ENCODE measurements around the gene KCNAB2.

KCNAB2 gene

DNA sequence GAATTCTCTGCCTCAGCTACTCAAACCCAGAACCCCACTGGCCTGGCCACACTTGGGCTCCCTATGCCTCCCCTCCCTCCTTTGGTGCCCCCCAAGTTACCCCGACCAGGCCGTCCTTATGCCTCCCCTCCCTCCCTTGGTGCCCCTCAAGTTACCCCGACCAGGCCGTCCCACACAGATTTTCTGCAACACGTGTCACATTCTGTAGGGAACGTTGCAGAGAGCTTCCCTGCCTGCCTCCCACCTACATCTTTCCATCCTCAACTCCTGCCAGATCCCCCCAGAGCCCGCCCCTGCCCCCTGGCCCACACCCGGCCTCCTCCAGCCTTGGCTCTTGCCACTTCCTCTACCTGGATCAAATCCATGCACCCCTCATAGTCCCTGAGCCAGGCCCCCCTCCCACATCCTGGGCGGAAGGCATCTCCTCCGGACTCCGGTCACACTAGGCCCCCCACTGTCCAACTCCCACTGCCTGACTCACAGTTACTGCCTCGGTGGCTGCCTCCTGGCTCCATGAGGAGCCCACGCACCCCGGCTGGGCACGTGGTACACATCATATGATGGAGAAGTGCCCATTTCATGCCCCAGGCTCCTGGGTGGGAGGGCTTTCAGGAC is 41.2 kb downstream of the KCNAB2 start:
- Histone ChIP-seq H3K9ac (ENCODE audit: low read depth, low read length) (no peak overlapping the region), H3K27me3 (ENCODE audit: insufficient read depth, low read length) (no peaks in the 10 kb centered on the region), H3K27ac (ENCODE audit: low read length) (no peak overlapping the region), H3K9me3 (ENCODE audit: insufficient read depth, low read depth, low read length) (no peaks in the 10 kb centered on the region), H3K36me3 (ENCODE audit: insufficient read depth, low read depth, low read length) (no peaks in the 10 kb centered on the region), H3K4me3 (ENCODE audit: low read length) (no peak overlapping the region), H3K4me1 (ENCODE audit: insufficient read depth, low read length) (peaks cover 3% of the 10 kb centered on the region; the same call in 1 of the 2 replicates)

DNA sequence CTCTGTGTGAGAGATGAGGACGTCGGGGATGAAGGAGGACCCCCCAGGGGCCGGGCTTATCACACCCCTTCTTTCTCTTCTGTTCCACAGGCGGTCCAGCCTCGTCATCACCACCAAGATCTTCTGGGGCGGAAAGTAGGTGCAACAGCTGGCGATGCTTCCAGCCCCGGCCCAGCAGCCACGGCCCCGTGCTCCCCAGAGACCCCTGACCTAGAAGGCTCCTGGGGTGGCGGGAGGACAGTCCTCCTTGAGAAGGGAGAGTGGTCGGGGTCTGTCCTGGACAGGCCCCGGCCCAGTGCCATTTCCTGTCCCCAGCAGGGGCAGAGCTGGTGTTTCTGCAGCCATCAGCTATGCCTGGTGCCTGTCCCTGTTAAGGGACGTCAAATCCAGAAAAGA is 41.7 kb downstream of the KCNAB2 start:
- H3K9ac ChIP-seq (ENCODE audit: low read depth, low read length), result no peak overlapping the region
- H3K27me3 ChIP-seq (ENCODE audit: insufficient read depth, low read length), result no peaks in the 10 kb centered on the region
- peaks cover 3% of the 10 kb centered on the region; the same call in 1 of the 2 replicates for H3K4me1 ChIP-seq (ENCODE audit: insufficient read depth, low read length)
- no peak overlapping the region for H3K4me3 ChIP-seq (ENCODE audit: low read length)
- H3K27ac ChIP-seq (ENCODE audit: low read length), result no peak overlapping the region
- H3K36me3 ChIP-seq (ENCODE audit: insufficient read depth, low read depth, low read length), result no peaks in the 10 kb centered on the region
- H3K9me3 ChIP-seq (ENCODE audit: insufficient read depth, low read depth, low read length), result no peaks in the 10 kb centered on the region

DNA sequence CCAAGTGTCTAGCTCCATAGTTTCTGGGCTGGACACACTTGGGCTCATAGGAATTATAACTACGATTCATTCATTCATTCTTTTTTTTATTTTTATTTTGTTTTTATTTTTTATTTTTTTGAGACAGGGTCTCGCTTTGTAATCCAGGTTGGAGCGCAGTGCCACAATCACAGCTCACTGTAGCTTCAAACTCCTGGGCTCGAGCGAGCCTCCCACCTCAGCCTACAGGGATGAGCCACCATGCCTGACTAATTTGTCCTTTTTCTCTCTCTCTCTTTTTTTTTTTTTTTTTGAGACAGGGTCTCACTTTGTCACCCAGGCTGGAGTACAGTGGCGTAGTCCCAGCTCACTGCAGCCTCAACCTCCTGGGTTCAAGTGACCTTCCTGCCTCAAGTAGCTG is 42.3 kb downstream of the KCNAB2 start:
- Histone ChIP-seq H3K9ac (ENCODE audit: low read depth, low read length) (no peak overlapping the region), H3K27me3 (ENCODE audit: insufficient read depth, low read length) (no peaks in the 10 kb centered on the region), H3K4me3 (ENCODE audit: low read length) (no peak overlapping the region), H3K9me3 (ENCODE audit: insufficient read depth, low read depth, low read length) (no peaks in the 10 kb centered on the region), H3K4me1 (ENCODE audit: insufficient read depth, low read length) (peaks cover 3% of the 10 kb centered on the region; the same call in 1 of the 2 replicates), H3K27ac (ENCODE audit: low read length) (no peak overlapping the region), H3K36me3 (ENCODE audit: insufficient read depth, low read depth, low read length) (no peaks in the 10 kb centered on the region)

DNA sequence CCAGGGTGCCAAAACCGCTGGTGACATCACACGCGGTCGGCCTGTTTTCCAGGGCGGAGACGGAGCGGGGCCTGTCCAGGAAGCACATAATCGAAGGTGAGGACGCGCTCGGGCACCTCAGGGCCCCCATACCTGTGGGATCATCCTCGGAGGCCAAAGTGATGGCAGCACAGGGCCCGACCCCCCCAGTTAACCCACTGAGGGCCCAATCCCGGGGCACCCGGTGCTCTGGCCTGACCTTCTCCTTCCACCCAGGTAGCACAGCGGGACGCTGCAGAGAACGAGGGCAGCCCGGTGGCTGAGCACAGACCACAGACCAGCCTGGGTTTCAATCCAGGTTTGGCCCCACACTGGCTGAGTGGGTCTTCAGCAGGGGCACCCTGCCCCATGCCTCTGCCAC is 43.3 kb downstream of the KCNAB2 start:
- Histone ChIP-seq H3K27me3 (ENCODE audit: insufficient read depth, low read length) (no peaks in the 10 kb centered on the region), H3K4me1 (ENCODE audit: insufficient read depth, low read length) (no peaks in the 10 kb centered on the region)

DNA sequence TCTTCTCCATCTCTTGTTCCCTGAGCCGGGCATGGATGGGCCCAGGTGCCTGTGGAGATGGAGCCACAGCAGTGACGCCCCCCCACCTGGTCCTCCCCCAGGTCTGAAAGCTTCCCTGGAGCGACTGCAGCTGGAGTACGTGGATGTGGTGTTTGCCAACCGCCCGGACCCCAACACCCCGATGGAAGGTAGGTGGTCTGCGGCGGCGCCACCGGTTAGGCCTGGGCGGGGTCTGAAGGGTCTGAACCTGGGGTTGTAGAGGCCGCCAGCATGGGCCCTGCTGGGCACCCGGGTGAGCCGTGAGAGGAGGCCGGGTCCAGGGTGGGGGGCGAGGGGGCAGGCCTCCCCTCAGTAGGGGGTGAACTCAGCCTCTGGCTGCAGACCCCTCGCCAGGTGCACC is 44.6 kb downstream of the KCNAB2 start:
- no peaks in the 10 kb centered on the region for H3K36me3 ChIP-seq (ENCODE audit: insufficient read depth, low read depth, low read length)
- no peaks in the 10 kb centered on the region for H3K9me3 ChIP-seq (ENCODE audit: insufficient read depth, low read depth, low read length)
- no peak overlapping the region for H3K9ac ChIP-seq (ENCODE audit: low read depth, low read length)
- no peak overlapping the region for H3K4me3 ChIP-seq (ENCODE audit: low read length)
- no peaks in the 10 kb centered on the region for H3K4me1 ChIP-seq (ENCODE audit: insufficient read depth, low read length)
- no peaks in the 10 kb centered on the region for H3K27me3 ChIP-seq (ENCODE audit: insufficient read depth, low read length)
- H3K27ac ChIP-seq (ENCODE audit: low read length), result no peak overlapping the region

More for the DNA sequence above, 43.3 kb downstream of the KCNAB2 start:
- H3K27ac ChIP-seq (ENCODE audit: low read length), result no peak overlapping the region
- H3K36me3 ChIP-seq (ENCODE audit: insufficient read depth, low read depth, low read length), result no peaks in the 10 kb centered on the region
- no peaks in the 10 kb centered on the region for H3K9me3 ChIP-seq (ENCODE audit: insufficient read depth, low read depth, low read length)
- no peak overlapping the region for H3K9ac ChIP-seq (ENCODE audit: low read depth, low read length)
- no peak overlapping the region for H3K4me3 ChIP-seq (ENCODE audit: low read length)

DNA sequence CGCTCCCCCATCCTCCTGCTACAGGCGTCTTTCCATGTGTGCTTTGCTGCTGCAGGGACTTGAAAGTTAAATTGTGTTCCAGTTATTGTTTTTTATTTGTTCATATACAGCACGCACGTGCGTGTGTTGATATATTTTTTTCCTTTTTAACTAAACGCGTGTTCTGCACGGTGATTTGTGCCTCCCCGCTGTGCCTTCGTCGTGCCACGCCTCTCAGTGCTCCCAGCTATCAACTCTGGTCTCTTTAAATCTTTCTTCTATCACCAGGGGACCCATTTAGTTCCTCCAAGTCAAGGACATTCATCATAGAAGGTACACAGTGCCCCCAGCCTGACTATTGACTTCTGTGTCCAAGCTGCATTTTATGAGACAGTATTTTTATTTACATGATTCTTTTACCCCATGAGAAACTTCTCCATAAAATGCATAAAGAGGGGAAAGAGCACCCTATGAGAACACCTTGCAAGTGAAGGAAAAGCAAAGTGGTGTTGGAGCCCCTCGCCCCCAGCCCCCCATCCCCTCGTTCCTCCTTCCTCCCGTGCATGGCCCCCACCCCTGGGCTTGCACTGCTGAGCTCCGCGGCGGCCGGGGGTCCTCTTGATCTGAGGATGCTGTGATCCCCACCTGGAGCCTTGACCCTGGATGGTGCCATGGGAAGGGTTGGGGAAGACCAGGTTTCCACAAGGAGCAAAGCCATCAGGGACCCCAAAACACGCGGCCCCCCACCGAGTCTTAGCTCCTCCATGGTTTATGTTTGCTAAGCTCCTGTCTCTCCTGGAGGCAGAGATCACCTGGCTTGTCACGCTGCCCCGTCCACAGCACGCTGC is 45.5 kb downstream of the KCNAB2 start:
- Histone ChIP-seq H3K9me3 (ENCODE audit: insufficient read depth, low read depth, low read length) (no peaks in the 10 kb centered on the region), H3K9ac (ENCODE audit: low read depth, low read length) (no peak overlapping the region), H3K4me1 (ENCODE audit: insufficient read depth, low read length) (no peaks in the 10 kb centered on the region), H3K27me3 (ENCODE audit: insufficient read depth, low read length) (no peaks in the 10 kb centered on the region), H3K27ac (ENCODE audit: low read length) (no peak overlapping the region), H3K4me3 (ENCODE audit: low read length) (no peak overlapping the region), H3K36me3 (ENCODE audit: insufficient read depth, low read depth, low read length) (no peaks in the 10 kb centered on the region)

DNA sequence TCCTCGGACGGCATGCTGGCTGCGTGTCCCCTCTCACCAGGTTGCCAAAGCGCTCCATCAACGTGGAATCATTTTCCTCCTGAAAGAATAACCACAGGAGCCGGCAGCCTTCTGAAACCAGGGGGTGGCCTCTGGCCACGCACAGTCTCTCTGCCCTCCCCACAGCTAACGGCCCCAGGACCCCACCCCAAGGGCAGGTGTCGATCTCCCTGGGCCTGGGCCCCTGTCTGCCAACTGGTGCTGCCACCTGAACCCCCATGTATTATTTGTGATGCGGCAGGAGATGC is 46.1 kb downstream of the KCNAB2 start:
- Histone ChIP-seq H3K36me3 (ENCODE audit: insufficient read depth, low read depth, low read length) (no peaks in the 10 kb centered on the region), H3K9ac (ENCODE audit: low read depth, low read length) (no peak overlapping the region), H3K27me3 (ENCODE audit: insufficient read depth, low read length) (no peaks in the 10 kb centered on the region), H3K27ac (ENCODE audit: low read length) (no peak overlapping the region), H3K9me3 (ENCODE audit: insufficient read depth, low read depth, low read length) (no peaks in the 10 kb centered on the region), H3K4me1 (ENCODE audit: insufficient read depth, low read length) (no peaks in the 10 kb centered on the region), H3K4me3 (ENCODE audit: low read length) (no peak overlapping the region)

DNA sequence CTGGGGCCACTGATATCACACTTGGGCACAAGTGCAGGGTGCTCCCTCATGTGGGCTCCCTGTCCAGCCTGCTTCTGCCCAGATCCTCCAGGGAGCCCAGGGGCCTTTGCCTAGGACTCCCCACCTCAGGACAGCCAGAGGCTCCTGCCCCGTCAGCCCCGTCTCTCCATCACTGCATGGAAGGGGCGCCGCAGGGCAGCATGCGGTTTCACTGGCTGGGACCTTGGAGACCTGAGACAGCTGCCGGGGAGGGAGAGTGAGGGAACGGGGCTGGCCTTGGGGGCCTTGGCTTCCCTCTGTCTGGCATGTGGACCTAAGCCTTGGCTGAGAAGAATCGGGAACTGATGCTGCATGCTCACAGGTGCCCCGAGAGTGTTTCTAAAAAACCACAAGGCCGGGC is 46.5 kb downstream of the KCNAB2 start:
- Histone ChIP-seq H3K27me3 (ENCODE audit: insufficient read depth, low read length) (no peaks in the 10 kb centered on the region), H3K27ac (ENCODE audit: low read length) (no peak overlapping the region), H3K4me3 (ENCODE audit: low read length) (no peak overlapping the region), H3K9me3 (ENCODE audit: insufficient read depth, low read depth, low read length) (no peaks in the 10 kb centered on the region), H3K4me1 (ENCODE audit: insufficient read depth, low read length) (no peaks in the 10 kb centered on the region), H3K36me3 (ENCODE audit: insufficient read depth, low read depth, low read length) (no peaks in the 10 kb centered on the region), H3K9ac (ENCODE audit: low read depth, low read length) (no peak overlapping the region)

DNA sequence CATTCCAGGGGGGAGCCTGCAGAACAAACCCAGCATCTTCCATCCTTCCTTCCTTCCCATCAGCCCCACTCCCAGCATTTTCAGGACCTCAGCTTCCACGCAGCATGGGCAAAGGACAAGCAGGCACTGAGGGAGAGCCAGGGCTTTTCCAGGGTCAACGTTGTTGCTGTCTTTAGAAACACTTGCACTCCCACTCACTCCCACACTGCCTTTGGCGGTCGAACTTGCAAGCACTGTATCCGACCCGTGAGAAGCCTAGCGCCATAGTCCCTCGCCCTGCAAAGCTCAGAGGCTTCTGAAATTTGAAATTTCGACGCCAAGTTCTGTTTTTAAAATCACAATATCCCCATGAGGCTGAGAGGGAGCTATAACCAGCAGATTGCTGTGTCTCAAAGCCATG is 47.4 kb downstream of the KCNAB2 start:
- Histone ChIP-seq H3K9ac (ENCODE audit: low read depth, low read length) (no peak overlapping the region), H3K27me3 (ENCODE audit: insufficient read depth, low read length) (no peaks in the 10 kb centered on the region), H3K4me3 (ENCODE audit: low read length) (no peak overlapping the region), H3K27ac (ENCODE audit: low read length) (no peak overlapping the region), H3K9me3 (ENCODE audit: insufficient read depth, low read depth, low read length) (no peaks in the 10 kb centered on the region), H3K4me1 (ENCODE audit: insufficient read depth, low read length) (no peaks in the 10 kb centered on the region), H3K36me3 (ENCODE audit: insufficient read depth, low read depth, low read length) (no peaks in the 10 kb centered on the region)

DNA sequence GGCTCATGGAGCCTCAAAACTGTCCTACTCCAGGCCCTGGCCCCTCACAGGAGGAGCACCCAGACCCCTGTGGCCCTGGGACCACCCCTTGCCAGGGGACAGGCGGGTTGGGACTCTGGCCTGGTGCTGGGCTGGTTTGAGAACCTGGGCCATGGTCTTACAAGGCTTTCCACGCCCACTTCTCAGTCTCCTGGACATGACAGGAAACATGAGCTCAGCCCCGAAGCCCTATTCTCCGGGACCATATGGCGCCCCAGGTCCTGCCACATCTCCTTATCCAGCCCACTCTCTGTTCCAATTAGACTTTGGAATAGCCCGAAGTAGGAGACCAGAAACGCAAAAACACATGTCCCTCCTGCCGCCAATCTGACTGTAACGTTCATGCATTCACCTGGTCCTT is 47.9 kb downstream of the KCNAB2 start:
- Histone ChIP-seq H3K9me3 (ENCODE audit: insufficient read depth, low read depth, low read length) (no peaks in the 10 kb centered on the region), H3K4me3 (ENCODE audit: low read length) (no peak overlapping the region), H3K36me3 (ENCODE audit: insufficient read depth, low read depth, low read length) (no peaks in the 10 kb centered on the region), H3K27me3 (ENCODE audit: insufficient read depth, low read length) (no peaks in the 10 kb centered on the region), H3K9ac (ENCODE audit: low read depth, low read length) (no peak overlapping the region), H3K4me1 (ENCODE audit: insufficient read depth, low read length) (no peaks in the 10 kb centered on the region), H3K27ac (ENCODE audit: low read length) (no peak overlapping the region)

DNA sequence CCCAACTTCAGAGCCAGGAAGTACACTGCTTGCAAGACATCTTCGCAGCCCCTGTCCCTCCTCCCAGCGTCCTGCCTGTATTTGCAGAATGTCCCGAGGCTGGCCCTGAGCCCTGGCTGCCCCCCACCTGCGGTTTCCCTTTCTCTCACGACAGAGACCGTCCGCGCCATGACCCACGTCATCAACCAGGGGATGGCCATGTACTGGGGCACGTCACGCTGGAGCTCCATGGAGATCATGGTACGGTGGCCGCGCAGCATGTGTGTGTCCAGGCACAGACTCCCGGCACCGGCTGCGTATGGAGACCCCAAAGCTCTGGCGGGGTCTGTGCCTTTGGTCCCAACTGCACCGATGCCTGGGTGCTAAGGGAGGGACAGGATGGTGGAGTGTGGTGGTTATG is 48.6 kb downstream of the KCNAB2 start:
- Histone ChIP-seq H3K9ac (ENCODE audit: low read depth, low read length) (no peak overlapping the region), H3K27me3 (ENCODE audit: insufficient read depth, low read length) (no peaks in the 10 kb centered on the region), H3K4me1 (ENCODE audit: insufficient read depth, low read length) (no peaks in the 10 kb centered on the region), H3K9me3 (ENCODE audit: insufficient read depth, low read depth, low read length) (no peaks in the 10 kb centered on the region), H3K36me3 (ENCODE audit: insufficient read depth, low read depth, low read length) (no peaks in the 10 kb centered on the region), H3K4me3 (ENCODE audit: low read length) (no peak overlapping the region), H3K27ac (ENCODE audit: low read length) (no peak overlapping the region)

DNA sequence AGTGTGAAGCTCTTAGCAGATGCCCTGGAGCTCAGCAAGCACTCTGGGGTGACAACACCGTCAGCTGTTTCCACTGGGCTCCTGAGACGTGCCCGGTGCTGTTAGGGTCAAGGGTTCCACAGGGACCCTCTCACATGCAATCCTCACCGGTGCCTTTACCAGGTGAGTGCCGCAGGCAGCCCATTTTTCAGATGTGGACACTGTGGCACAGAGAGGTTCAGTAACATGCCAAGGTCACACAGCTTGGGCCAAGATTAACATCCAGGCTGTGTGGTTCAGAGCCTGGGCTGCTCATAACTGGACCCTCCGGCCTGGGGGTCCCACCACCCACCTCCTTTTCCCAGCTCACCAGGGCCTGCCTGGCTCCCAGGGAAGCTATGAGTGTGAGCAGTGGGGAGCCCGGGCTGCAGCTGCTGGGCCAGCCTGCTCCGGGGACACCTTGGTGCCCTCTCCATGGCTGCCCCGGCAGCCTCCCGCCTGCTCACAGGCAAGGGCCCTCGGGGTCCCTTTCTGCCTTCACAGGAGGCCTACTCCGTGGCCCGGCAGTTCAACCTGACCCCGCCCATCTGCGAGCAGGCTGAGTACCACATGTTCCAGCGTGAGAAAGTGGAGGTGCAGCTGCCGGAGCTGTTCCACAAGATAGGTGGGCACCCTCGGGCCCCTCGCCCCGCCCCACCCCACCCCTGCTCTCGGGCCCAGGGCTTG is 49.3 kb downstream of the KCNAB2 start:
- Histone ChIP-seq H3K9me3 (ENCODE audit: insufficient read depth, low read depth, low read length) (no peaks in the 10 kb centered on the region), H3K27ac (ENCODE audit: low read length) (no peak overlapping the region), H3K9ac (ENCODE audit: low read depth, low read length) (no peak overlapping the region), H3K36me3 (ENCODE audit: insufficient read depth, low read depth, low read length) (no peaks in the 10 kb centered on the region), H3K4me3 (ENCODE audit: low read length) (no peak overlapping the region), H3K4me1 (ENCODE audit: insufficient read depth, low read length) (no peaks in the 10 kb centered on the region), H3K27me3 (ENCODE audit: insufficient read depth, low read length) (no peaks in the 10 kb centered on the region)
